ENCODE measurements around the gene ATP2A3.

GRCh38 chr17:3951420-3951819 is 12.8 kb downstream of the ATP2A3 start:
- no peak for TF ChIP-seq CTCF (IDR thresholded peaks at IDR 0.05)
- TF ChIP-seq POLR2AphosphoS5 (IDR thresholded peaks at IDR 0.05): no peak

Data from breast epithelium (tissue), 3 donors.